ENCODE data around the gene FOSL1. TPM values are rescaled to one million over a fixed set of nuclear protein-coding genes. Genes with fewer than 3 reads are reported as not detected.
A peak's percentile ranks its signal among the peaks of the same experiment; 100 is the strongest.

FOSL1 gene
- total and polyA plus RNA-seq, 2 of the 13 experiments (the other 11 are each of a cell fraction or from before 2014, with no cell fraction given): 4.0 to 4.1 TPM

- TF ChIP-seq PBX3 (CRISPR knock-in tag; IDR thresholded peaks at IDR 0.05; ENCODE audit: borderline replicate concordance): no peak
- no peak for TF ChIP-seq TRIM24 (CRISPR knock-in tag; IDR thresholded peaks at IDR 0.05)
- no peak for TF ChIP-seq ZNF530 (CRISPR knock-in tag; IDR thresholded peaks at IDR 0.05; ENCODE audit: low read depth)
- peak; percentile 51; the same call in 1 of the 2 replicates for TF ChIP-seq YEATS2 (CRISPR knock-in tag; IDR thresholded peaks at IDR 0.05; ENCODE audit: borderline replicate concordance)
- peak; percentile 81 for TF ChIP-seq ZNF543 (CRISPR knock-in tag; IDR thresholded peaks at IDR 0.05)
Observed at GRCh38 chr11:65919141-65919572, 19.0 kb upstream of the FOSL1 start, which contains the start of gene DRAP1 (continued).

- in situ Hi-C loops (cut with HindIII; ENCODE audit: extremely low pct_ligation_motif_present, low pct_unique_long_range_greater_than_20kb): no loop called here
- peaks cover 11% of the 10 kb centered on the region for H3K79me2 ChIP-seq (ENCODE audit: insufficient read depth, low read length)
- DNase-seq (ENCODE audit: low spot score) (no peak), ATAC-seq (peak; percentile 28), FAIRE-seq (no peak)
- peak within 1 kb of the TSS; percentile 98 for H3K9ac ChIP-seq (ENCODE audit: insufficient read depth, low read depth, low read length)
- CTCF ChIA-PET (ENCODE audit: low intra/inter-chr PET ratio, low total read pairs): no interaction called here
- TSS peak; percentile 80 for BruUV-seq (replicated peaks)
- intact Hi-C loops (cut with micrococcal nuclease; ENCODE audit: unreplicated experiment): loop anchor here (2.0 kb wide), 1 partner anchor 28 kb away; the partner anchor contains the start of gene CCDC85B
- no peaks in the 10 kb centered on the region for H4K20me1 ChIP-seq (ENCODE audit: insufficient read depth, low read length)
- no peaks in the 10 kb centered on the region for H3K9me3 ChIP-seq (ENCODE audit: low read length)
- no peaks in the 10 kb centered on the region; a peak in 1 of 5 replicates for H3K36me3 ChIP-seq (replicated peaks in 1 of 2; ENCODE audit: control insufficient read depth in 1 of 2, insufficient read depth in 2 of 2, low read length in 2 of 2)
- H3K4me2 ChIP-seq (ENCODE audit: low read depth, low read length): peak within 1 kb of the TSS; percentile 93
- H3K4me3 ChIP-seq (replicated peaks in 1 of 3; ENCODE audit: insufficient read depth in 1 of 3, low read depth in 2 of 3, low read length in 3 of 3): peak within 1 kb of the TSS; percentile 88 to 98 (median 92)
- peaks cover 46% of the 10 kb centered on the region for H3K4me1 ChIP-seq (ENCODE audit: insufficient read depth, low read length)
- no peak within 1 kb of the TSS for H2AFZ ChIP-seq (ENCODE audit: low read length)
- H3K27ac ChIP-seq (ENCODE audit: extremely low read length, insufficient read depth, low read length): peak within 1 kb of the TSS; percentile 75
- no peaks in the 10 kb centered on the region for H3K27me3 ChIP-seq (ENCODE audit: control insufficient read depth in 1 of 2, insufficient read depth in 2 of 2, low read length in 2 of 2)
- 5% methylated on average over 33 of the region's 77 CpGs for WGBS (ENCODE audit: low lambda C conversion rate)
- POLR2A ChIA-PET: interaction anchor here (0.8 to 5.0 kb wide), 5 partner anchors 10 to 29 kb away, joined by 3 to 59 read pairs (median 5); partner anchors contain the start of genes CCDC85B, FIBP and FOSL1
- TF ChIP-seq RARG (CRISPR knock-in tag; IDR thresholded peaks at IDR 0.05; ENCODE audit: low read depth) (no peak), ZNF34 (CRISPR knock-in tag; IDR thresholded peaks at IDR 0.05; ENCODE audit: borderline replicate concordance) (0 out of 2 replicates have a peak, but pooled peaks have one; percentile 8), SRY (CRISPR knock-in tag; IDR thresholded peaks at IDR 0.05) (peak; percentile 33; the same call in 1 of the 2 replicates), ATF7-NPFF (CRISPR knock-in tag; IDR thresholded peaks at IDR 0.05; ENCODE audit: low read depth) (peak; percentile 17; the same call in 1 of the 2 replicates), TRIM24 (CRISPR knock-in tag; IDR thresholded peaks at IDR 0.05) (no peak), REPIN1 (CRISPR knock-in tag; IDR thresholded peaks at IDR 0.05; ENCODE audit: borderline replicate concordance, low read depth) (no peak), KDM2A (CRISPR knock-in tag; IDR thresholded peaks at IDR 0.05; ENCODE audit: borderline replicate concordance, low read depth) (peak; percentile 32), ZNF33A (CRISPR knock-in tag; IDR thresholded peaks at IDR 0.05; ENCODE audit: borderline replicate concordance) (0 out of 2 replicates have a peak, but pooled peaks have one; percentile 64), MXD1 (CRISPR knock-in tag; IDR thresholded peaks at IDR 0.05) (0 out of 2 replicates have a peak, but pooled peaks have one; percentile 31), MNT (IDR thresholded peaks at IDR 0.05) (no peak), MXD4 (CRISPR knock-in tag; IDR thresholded peaks at IDR 0.05) (0 out of 2 replicates have a peak, but pooled peaks have one; percentile 15), ARHGAP35 (CRISPR knock-in tag; IDR thresholded peaks at IDR 0.05; ENCODE audit: borderline replicate concordance) (0 out of 2 replicates have a peak, but pooled peaks have one; percentile 51), NRL (CRISPR knock-in tag; IDR thresholded peaks at IDR 0.05; ENCODE audit: borderline replicate concordance) (peak; percentile 47), ZNF234 (CRISPR knock-in tag; conservative IDR thresholded peaks at IDR 0.05) (no peak)
Observed at GRCh38 chr11:65918211-65919140, 18.3 kb upstream of the FOSL1 start, which contains the start of gene C11orf68. C11orf68 (minus strand) TSS chr11:65919062; CDS start chr11:65919031, 31 bp downstream.
